Activated CD4-positive, alpha-beta T cell treated with anti-CD3 and anti-CD28 coated beads, Interleukin-2, amount 50 U/mL, for 24 hours (primary cell): ENCODE data around the gene RFTN2.
"Not testable (repeated sequence)": the region's sequence is repeated elsewhere in the genome, so short reads cannot be mapped to it uniquely, and the experiment has no call there.

Experiments
- DNase-seq, 2 donors: peaks; one replicate each; pipeline ENCODE4 v3.0.0-alpha.2; 2020; ENCODE audit warnings: low read depth in 1 of 2, low spot score in 1 of 2

RFTN2 gene

DNA sequence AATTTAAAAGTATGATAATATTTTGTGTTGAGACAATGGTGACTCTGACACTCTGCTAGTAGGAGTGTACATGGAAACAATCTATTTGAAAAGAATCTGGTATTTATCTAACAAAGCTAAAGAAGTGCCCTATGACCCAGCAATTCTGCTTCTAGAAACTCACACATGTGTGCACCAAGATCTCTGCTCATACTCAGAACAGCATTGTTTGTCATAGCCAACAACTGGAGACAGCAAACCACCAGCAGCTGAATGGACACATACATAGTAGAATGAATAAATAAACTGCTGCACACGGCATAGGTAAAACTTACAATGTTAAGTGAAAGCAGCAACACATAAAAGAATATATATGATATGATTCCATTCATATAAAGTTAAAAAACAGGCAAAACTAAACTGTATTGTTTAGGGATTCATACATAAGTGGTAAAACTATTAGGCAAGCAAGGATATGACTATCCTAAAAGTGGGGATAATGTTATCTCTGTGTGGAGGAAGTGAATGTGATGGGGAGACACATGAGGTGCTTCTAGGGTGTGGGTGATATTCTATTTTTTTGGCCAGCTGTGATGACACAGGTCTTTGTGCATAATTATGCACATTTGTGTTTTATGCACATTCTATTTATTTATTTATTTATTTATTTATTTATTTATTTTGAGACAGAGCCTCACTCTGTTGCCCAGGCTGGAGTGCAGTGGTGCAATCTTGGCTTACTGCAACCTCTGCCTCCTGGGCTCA lies 71.1 kb downstream of the RFTN2 start:
- DNase-seq = no peak

DNA sequence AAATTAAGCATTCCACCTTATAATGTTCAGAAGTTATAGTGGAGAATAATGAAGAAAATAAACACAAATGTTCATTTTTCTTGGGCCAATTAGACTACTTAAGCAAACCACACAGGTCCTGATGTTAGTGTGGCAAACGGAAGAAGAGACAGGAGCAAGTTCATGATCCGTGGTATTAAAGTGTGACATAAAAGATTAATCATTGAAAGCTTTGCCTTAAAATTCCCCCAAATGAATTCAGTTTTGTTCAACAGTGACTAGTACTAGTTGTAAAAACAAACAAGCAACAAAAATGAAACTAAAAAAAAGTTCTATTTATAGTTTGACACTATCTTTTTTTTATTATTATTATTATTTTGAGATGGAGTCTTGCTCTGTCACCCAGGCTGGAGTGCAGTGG lies 73.7 kb downstream of the RFTN2 start:
- no peak for DNase-seq

DNA sequence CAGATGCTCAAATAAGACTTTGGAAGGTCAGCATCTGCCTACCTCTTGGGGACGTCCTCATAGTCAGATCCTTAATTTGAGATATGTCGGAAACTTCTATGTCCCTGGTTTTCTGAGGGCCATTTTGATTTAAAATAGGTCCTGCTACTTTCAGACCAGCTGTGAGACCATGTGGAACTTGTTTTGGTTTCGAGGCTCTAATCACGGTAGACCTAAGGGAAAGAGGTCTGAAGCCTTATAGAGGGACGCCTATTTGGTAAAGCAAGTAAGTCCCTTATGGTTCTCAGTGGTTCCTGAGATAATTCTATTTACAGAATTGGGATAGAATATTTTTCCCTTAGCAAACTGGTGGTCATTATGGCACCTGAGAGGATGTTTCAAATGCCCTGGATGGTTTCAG lies 75.1 kb downstream of the RFTN2 start:
- no peak for DNase-seq

DNA sequence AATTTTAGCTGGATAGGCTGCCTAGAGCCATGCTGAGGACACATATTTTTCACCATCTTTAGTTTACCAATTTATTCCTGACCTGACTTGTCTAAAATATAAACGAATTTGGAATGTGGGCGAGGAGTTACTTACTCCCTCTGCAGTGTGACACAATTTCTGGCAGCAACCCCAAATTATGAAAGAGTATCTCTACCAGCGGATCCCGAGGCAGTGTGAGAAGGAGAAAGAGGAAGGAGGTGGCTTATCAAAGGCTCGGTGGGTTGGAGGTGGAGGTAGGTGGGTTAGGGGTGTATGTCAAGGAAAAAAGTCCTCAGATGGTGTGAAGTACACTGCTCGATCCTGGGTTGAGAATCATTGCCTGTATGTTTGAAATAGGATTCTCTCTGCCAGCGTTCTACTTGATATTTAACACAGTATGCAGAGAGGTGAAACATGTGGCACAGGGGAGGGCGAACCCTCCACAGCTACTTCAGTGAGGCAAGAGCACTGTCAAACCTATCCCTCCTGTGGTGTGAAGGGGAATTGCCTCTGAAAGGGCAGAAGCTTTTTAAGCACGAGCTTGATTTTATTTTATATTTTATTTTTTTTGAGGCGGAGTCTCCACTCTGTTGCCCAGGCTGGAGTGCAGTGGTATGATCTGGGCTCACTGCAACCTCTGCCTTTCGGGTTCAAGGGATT lies 76.0 kb downstream of the RFTN2 start:
- no peak for DNase-seq

DNA sequence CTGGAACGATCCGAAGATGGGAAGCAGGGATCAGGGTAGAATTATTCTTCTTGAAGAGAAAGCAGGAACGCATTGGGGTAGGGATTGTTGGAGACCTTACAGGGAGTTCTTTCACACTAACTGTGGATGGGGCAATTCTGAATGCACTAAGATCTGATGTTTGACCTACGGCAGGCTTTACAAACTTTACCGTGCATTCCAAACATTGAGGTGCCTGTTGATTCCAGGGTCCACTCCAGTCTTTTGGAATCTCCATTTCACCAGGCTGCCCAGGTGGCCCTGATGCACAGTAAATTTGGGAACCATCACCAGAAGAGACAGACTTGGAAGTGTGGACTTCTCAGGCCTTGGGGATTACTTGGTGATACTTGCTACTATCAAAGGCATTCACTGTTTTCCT lies 76.9 kb downstream of the RFTN2 start:
- no peak for DNase-seq

GRCh38 chr2:197597166-197597565 lies 78.2 kb downstream of the RFTN2 start:
- no peak for DNase-seq

DNA sequence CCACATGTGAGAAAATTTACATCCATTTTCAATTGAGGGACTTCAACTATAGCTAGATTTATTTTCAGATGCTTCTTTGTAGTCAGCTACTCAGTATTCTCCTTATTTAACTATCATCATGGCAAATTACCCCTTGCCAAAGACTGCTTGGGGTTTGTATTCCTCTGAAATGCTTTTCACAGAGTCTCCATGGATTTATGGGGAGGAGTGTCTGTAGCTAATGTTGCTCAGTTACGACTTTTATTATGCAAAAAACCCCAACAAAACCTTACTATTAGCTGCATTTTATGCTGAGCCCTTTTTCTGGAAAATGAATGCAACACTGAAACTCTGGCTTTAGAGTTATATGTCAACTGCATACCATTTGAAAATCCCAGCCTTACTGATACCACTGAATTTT lies 78.6 kb downstream of the RFTN2 start:
- DNase-seq = no peak

GRCh38 chr2:197591339-197592072 lies 83.9 kb downstream of the RFTN2 start:
- no peak for DNase-seq

DNA sequence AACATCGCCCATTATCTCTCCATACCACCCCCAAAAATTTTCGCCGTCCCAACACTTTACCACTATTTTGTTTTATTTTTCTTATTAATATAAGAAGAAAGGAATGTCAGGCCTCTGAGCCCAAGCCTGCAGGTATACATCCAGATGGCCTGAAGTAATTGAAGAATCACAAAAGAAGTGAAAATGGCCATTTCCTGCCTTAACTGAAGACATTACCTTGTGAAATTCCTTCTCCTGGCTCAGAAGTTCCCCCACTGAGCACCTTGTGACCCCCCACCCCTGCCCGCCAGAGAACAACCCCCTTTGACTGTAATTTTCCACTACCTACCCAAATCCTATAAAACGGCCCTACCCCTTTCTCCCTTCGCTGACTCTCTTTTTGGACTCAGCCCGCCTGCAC lies 88.1 kb downstream of the RFTN2 start:
- not testable (repeated sequence) for DNase-seq

- DNase-seq = not testable (repeated sequence)
These were observed 95.2 kb downstream of the RFTN2 start for GRCh38 chr2:197580166-197580565.

GRCh38 chr2:197578294-197578693 lies 97.1 kb downstream of the RFTN2 start:
- DNase-seq = not testable (repeated sequence)

GRCh38 chr2:197577446-197577845 lies 97.9 kb downstream of the RFTN2 start:
- DNase-seq = no peak

- DNase-seq = no peak
These were observed 98.8 kb downstream of the RFTN2 start for GRCh38 chr2:197576631-197577030.

- DNase-seq = no peak
These were observed 99.4 kb downstream of the RFTN2 start for GRCh38 chr2:197575987-197576386.

DNA sequence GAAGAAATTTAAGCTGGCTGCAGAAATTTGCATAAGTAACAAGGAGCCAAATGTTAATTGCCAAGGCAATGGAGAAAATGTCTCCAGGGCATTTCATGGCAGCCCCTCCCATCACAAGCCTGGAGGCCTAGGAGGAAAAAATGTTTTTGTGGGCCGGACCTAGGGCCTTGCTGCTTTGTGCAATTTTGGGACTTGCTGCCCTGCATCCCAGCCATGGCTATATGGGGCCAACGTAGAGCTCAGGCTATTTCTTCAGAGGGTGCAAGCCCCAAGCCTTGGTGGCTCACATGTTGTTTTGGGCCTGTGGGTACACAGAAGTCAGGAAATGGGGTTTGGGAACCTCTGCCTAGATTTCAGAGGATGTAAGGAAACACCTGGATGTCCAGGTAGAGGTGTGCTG lies 101.8 kb downstream of the RFTN2 start:
- DNase-seq = no peak

- no peak for DNase-seq
These were observed 103.6 kb downstream of the RFTN2 start for GRCh38 chr2:197571627-197572271.

DNA sequence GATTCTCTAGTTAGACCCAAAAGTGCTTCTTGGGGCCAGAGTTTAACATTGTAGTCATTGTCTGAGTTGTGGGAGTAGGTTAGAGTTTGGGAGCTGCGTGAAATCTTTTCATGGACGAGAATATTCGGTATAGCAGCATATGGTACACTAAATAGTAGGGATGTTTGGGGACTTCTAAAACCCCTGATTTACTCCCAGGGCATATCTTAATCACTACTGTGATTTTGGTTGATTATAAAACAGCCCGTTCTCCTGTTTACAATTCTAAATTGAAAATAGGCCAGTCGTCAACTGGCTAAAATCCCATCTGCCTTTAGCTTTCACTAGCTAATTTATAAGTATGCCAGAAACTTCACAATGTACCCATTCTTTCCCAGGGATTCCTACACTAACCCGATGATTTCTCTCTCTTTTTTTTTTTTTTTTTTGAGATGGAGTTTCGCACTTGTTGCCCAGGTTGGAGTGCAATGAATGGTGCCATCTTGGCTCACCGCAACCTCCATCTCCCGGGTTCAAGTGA lies 115.2 kb downstream of the RFTN2 start:
- DNase-seq = no peak

DNA sequence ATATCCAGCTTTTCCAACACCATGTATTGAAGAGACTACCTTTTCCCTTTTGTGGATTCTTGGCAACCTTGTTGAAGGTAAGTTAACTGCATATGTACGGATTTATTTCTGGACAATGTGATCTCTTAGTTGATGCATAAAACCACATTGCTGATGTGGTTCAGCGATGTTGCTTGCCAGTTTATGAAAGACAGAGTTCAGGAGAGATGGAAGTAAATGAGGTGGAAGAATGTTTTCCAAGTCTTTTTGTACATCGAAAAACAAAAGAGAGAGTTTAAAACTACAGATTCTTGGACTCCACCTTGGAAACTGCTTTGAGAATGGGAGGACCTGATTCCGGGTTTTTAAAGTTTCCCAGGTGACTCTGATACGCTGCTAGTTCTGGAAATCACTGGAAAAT lies 115.7 kb downstream of the RFTN2 start:
- DNase-seq = no peak

DNA sequence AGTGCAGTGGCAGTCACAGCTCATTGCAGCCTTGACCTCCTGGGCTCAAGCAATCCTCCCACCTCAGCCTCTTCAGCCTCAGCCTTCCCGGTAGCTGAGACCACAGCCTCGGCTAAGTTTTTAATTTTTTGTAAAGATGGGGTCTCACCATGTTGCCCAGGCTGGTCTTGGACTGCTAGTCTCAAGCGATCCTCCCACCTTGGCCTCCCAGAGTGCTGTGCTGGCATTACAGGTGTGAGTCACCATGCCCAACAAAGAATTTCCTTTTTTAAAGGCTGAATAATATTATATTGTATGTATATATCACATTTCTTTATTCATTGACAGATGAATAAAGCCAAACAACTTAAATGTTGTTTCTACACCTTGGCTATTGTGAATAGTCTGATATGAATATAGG lies 117.0 kb downstream of the RFTN2 start:
- no peak for DNase-seq

DNA sequence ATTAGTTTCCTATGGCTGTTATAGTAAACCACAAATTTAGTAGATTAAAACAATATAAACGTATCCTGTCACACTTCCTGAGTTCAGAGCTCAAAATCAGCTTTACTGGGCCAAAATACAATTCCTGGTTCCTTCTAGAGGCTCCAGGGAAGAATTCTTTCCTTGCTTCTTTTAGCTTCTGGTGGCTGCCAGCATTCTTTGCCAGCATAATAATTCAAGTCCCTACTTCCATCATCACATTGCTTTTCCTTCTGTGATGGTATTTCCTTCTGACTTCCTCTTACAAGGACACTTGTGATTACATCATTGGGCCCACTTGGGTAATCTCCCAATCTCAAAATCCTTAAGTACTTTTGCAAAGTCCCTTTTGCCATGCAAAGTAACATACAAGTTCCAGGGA lies 118.9 kb downstream of the RFTN2 start:
- no peak for DNase-seq

DNA sequence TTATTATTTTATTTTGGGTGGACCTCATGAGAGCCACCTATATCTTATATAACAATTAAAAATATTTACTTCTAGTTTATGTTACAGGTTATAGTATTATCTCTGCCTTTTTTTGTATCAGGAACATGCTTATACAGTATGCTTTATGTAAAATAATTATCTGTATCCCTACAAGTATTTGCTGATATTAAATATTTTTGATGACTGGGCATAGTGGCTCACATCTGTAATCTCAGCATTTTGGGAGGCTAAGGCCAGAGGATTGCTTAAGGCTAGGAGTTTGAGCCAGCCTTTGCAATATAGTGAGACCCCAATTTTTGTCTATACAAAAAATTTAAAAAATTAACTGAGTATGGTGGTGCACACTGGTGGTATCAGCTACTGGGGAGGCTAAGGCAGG lies 119.9 kb downstream of the RFTN2 start:
- no peak for DNase-seq
